Gastroesophageal sphincter (tissue), 4 donors: ENCODE data around the gene GNAO1. TPM values are rescaled to one million over a fixed set of nuclear protein-coding genes. Genes with fewer than 3 reads are reported as not detected.
A peak's percentile ranks its signal among the peaks of the same experiment; 100 is the strongest.
"Not testable (repeated sequence)": the region's sequence is repeated elsewhere in the genome, so short reads cannot be mapped to it uniquely, and the experiment has no call there.

Source experiments
- ATAC-seq: fragments of 150-250 bp; one replicate; pipeline ENCODE4 v1.9.1; 2016; ENCODE audit warnings: mild to moderate bottlenecking, moderate library complexity
- H3K27ac ChIP-seq, 4 donors: fragments of 200-600 bp; sonication (generic) in 3 of 4; 1 replicate in 3 of 4; 2 replicates in 1 of 4; pipeline ENCODE4 v1.5.1; 2016 to 2019
- H3K27me3 ChIP-seq: fragments of 200-600 bp; sonication (generic); one replicate; pipeline ENCODE4 v1.5.1; 2019
- H3K36me3 ChIP-seq, 2 donors: fragments of 200-600 bp; sonication (generic); one replicate each; pipeline ENCODE4 v1.5.1; 2019; ENCODE audit warnings: control low read depth in 1 of 2
- H3K4me1 ChIP-seq, 3 donors: fragments of 200-600 bp; sonication (generic); 1 replicate in 2 of 3; 2 replicates in 1 of 3; pipeline ENCODE4 v1.5.1; 2016 to 2019; ENCODE audit warnings: control low read depth in 2 of 3
- H3K4me3 ChIP-seq, 2 donors: fragments of 200-600 bp; sonication (generic); one replicate each; pipeline ENCODE4 v1.5.1; 2019; ENCODE audit warnings: mild to moderate bottlenecking in 1 of 2, moderate library complexity in 1 of 2
- H3K9me3 ChIP-seq, 3 donors: fragments of 200-600 bp; sonication (generic); one replicate each; pipeline ENCODE4 v1.5.1; 2017 to 2019; ENCODE audit warnings: control low read depth in 2 of 3
- CTCF ChIP-seq, 4 experiments: fragments of 200-600 bp in 2 of 4; fragments of 450-650 bp in 2 of 4; sonication (generic) in 1 of 4; IDR thresholded peaks; one replicate each; pipeline ENCODE4 v1.5.1; 2017 to 2019; ENCODE audit warnings: antibody characterized with exemption in 4 of 4, mild to moderate bottlenecking in 2 of 4, moderate library complexity in 2 of 4
- EP300 ChIP-seq: sonication (generic); formaldehyde crosslinking; IDR thresholded peaks from one replicate; pipeline ENCODE4 v1.6.1; 2017; ENCODE audit warnings: antibody characterized with exemption, mild to moderate bottlenecking
- POLR2A ChIP-seq, 2 donors: fragments of 450-650 bp; IDR thresholded peaks; one replicate each; pipeline ENCODE4 v1.6.1; 2017; ENCODE audit warnings: antibody characterized with exemption in 2 of 2, mild to moderate bottlenecking in 2 of 2, moderate library complexity in 1 of 2
- POLR2AphosphoS5 ChIP-seq: sonication (generic); formaldehyde crosslinking; IDR thresholded peaks from one replicate; pipeline ENCODE4 v1.6.1; 2017; ENCODE audit warnings: antibody characterized with exemption
- WGBS, 2 donors: methylation state at CpG; one replicate each; pipeline ENCODE4 v1.1.5; 2018; ENCODE audit warnings: low coverage in 1 of 2; 5-methylcytosine and 5-hydroxymethylcytosine counted together
- total RNA-seq, 4 donors: library from RNA; depleted of rRNA; stranded (reverse); fragments of >200 nt; gene quantifications; one replicate each; pipeline ENCODE4 v1.1.0, GENCODE V29; 2016

Gene GNAO1
- total RNA-seq, 4 donors from 2014 or later: 3.4 to 21.0 (median 11.0) TPM

GRCh38 chr16:56371660-56371937 is 180.3 kb downstream of the GNAO1 start:
- TF ChIP-seq CTCF (IDR thresholded peaks at IDR 0.05) (no peak), POLR2A (IDR thresholded peaks at IDR 0.05) (no peak), POLR2AphosphoS5 (no peak), EP300 (no peak)
- H3K9me3 ChIP-seq: no peaks in the 10 kb centered on the region
- no peak for ATAC-seq
- peaks cover 0 to 53% of the 10 kb centered on the region in 2 donors for H3K36me3 ChIP-seq
- peak overlapping the region in 3 of 4 donors; percentile 11 to 67 (median 58) for H3K27ac ChIP-seq
- H3K4me1 ChIP-seq: peaks cover 0 to 41% (median 9%) of the 10 kb centered on the region in 3 donors
- H3K27me3 ChIP-seq: no peaks in the 10 kb centered on the region
- 75 to 86% methylated on average over 1 of the region's 1 CpG for WGBS, 2 donors
- no peak overlapping the region for H3K4me3 ChIP-seq

- H3K27ac ChIP-seq: peak overlapping the region in 1 of 4 donors; percentile 67
- no peak for TF ChIP-seq CTCF (IDR thresholded peaks at IDR 0.05)
- TF ChIP-seq POLR2AphosphoS5: no peak
- no peak for TF ChIP-seq POLR2A (IDR thresholded peaks at IDR 0.05)
- TF ChIP-seq EP300: no peak
- 84 to 96% methylated on average over 4 to 7 of the region's 7 CpGs for WGBS, 2 donors
These were observed 180.8 kb downstream of the GNAO1 start for GRCh38 chr16:56372013-56372634.

GRCh38 chr16:56373003-56373402 is 181.7 kb downstream of the GNAO1 start:
- ATAC-seq: no peak
- H3K36me3 ChIP-seq: peaks cover 0 to 48% of the 10 kb centered on the region in 2 donors
- peak overlapping the region in 1 of 4 donors; percentile 10 for H3K27ac ChIP-seq
- no peak for TF ChIP-seq CTCF (IDR thresholded peaks at IDR 0.05)
- TF ChIP-seq POLR2AphosphoS5: no peak
- no peak for TF ChIP-seq POLR2A (IDR thresholded peaks at IDR 0.05)
- no peak for TF ChIP-seq EP300
- 40 to 78% methylated on average over 1 to 3 of the region's 4 CpGs for WGBS, 2 donors
- no peaks in the 10 kb centered on the region for H3K27me3 ChIP-seq
- no peak overlapping the region for H3K4me3 ChIP-seq
- H3K4me1 ChIP-seq: peaks cover 0 to 41% (median 9%) of the 10 kb centered on the region in 3 donors
- H3K9me3 ChIP-seq: no peaks in the 10 kb centered on the region

More at GRCh38 chr16:56372013-56372634, 180.8 kb downstream of the GNAO1 start:
- no peak for ATAC-seq
- Histone ChIP-seq H3K36me3 (peaks cover 0 to 48% of the 10 kb centered on the region in 2 donors), H3K4me3 (no peak overlapping the region), H3K27me3 (no peaks in the 10 kb centered on the region), H3K9me3 (no peaks in the 10 kb centered on the region), H3K4me1 (peaks cover 0 to 41% (median 9%) of the 10 kb centered on the region in 3 donors)

GRCh38 chr16:56375792-56376191 is 184.5 kb downstream of the GNAO1 start:
- 74 to 89% methylated on average over 5 of the region's 6 CpGs for WGBS, 2 donors
- ATAC-seq: not testable (repeated sequence)

DNA sequence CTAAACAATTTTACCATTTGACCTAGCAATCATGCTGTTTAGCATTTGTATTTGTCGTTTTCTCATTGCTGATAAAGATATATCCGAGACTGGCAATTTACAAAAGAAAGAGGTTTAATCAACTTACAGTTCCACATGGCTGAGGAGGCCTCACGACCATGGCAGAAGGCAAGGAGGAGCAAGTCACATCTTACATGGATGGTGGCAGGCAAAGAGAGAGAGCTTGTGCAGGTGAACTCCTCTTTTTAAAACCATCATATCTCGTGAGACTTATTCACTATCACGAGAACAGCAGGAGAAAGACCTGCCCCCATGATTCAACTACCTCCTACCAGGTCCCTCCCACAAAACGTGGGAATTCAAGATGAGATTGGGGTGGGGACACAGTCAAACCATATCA is 187.8 kb downstream of the GNAO1 start:
- H3K36me3 ChIP-seq: peaks cover 0 to 73% of the 10 kb centered on the region in 2 donors

More at GRCh38 chr16:56375792-56376191, 184.5 kb downstream of the GNAO1 start:
- H3K4me1 ChIP-seq: peaks cover 0 to 28% (median 9%) of the 10 kb centered on the region in 3 donors
- peaks cover 0 to 53% of the 10 kb centered on the region in 2 donors for H3K36me3 ChIP-seq
- H3K27me3 ChIP-seq, H3K27ac ChIP-seq, H3K4me3 ChIP-seq, H3K9me3 ChIP-seq: not testable (repeated sequence)

GRCh38 chr16:56380778-56381485 is 189.6 kb downstream of the GNAO1 start:
- H3K4me3 ChIP-seq, H3K27ac ChIP-seq, ATAC-seq, H3K4me1 ChIP-seq, H3K27me3 ChIP-seq: not testable (repeated sequence)
- 94% methylated on average over 2 to 3 of the region's 3 CpGs for WGBS, 2 donors
- peaks cover 0 to 83% of the 10 kb centered on the region in 2 donors for H3K36me3 ChIP-seq
- peaks cover 0 to 23% (median 0%) of the 10 kb centered on the region in 3 donors for H3K9me3 ChIP-seq

More for the DNA sequence above, 187.8 kb downstream of the GNAO1 start:
- H3K27me3 ChIP-seq, H3K4me3 ChIP-seq, H3K27ac ChIP-seq, H3K4me1 ChIP-seq, ATAC-seq: not testable (repeated sequence)
- 83 to 96% methylated on average over 3 to 6 of the region's 6 CpGs for WGBS, 2 donors
- H3K9me3 ChIP-seq: peaks cover 0 to 23% (median 0%) of the 10 kb centered on the region in 3 donors
